NOMO-1 treated with DMSO at 0.1 percent for 48 hours (cell line): ENCODE data around the gene GLIPR1.
"Not testable (repeated sequence)": the region's sequence is repeated elsewhere in the genome, so short reads cannot be mapped to it uniquely, and the experiment has no call there.

ENCODE experiments used
- DNase-seq: peaks from one replicate; lab custom pipeline; 2025; ENCODE audit not compliant: unreplicated experiment; lab: John Stamatoyannopoulos, UW

Gene GLIPR1

DNA sequence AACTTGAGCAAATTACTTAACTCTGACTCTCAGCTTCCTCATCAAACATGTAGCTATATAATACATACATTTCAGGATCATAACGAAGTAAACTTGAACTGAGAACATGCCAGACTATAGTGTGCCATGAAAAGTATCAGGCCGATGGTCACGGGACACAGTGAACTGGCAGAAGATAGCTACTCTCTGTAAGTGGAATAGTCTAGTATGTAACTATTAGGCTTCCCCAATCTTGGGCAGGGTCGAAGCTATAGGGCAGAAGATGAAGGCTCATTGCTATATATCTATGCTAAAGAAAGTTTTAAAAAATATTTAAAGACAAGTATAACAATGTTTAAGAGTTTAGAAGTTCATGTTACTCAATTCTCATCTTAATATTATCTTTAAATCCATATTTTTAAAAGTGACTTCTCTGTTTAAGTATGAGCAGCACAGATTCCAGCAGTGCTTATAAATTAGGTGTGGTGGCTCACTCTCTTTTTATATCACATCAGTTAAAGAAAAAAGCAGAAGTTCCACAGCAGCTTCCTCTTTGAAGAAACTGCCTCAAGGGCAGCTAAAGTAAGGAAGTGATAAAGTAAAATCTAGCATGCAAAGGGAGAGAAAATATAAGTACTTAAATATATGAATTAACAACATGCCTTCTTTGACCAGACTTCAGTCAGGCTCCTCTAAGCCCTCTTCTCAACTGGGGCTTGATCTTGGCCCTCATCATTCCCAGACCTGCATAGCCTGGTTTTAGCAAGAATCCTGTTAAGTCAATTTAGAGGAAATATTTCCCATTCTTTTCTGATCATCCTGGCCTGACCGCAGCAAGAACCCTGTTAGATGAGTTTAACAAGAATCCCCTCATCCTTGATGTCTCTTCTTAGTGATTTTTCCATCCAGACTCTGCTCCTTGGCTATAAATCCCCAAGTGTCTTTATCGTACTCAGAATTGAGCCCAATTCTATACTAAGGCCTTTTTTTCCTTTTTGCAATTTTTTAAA lies 8.4 kb upstream of the GLIPR1 start:
- DNase-seq = peak; percentile 96

DNA sequence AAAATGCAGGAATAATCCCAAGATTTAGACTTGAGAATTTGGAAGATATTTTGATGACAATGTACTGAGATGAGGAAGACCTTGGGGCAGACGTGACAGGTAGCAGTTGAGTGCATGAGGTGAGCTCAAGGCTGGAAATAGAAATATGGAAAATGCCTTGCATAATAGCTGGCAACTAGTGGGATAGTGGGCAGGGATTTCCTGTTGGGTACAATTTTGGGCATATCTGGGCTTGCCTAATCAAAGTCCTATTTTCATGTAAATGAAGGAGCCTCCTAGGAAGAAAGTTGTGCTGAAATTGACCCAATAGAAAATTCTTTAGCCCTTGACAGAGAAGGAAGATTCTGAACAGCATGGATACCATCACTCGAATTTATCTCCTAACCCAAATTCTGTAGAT lies 6.4 kb upstream of the GLIPR1 start:
- DNase-seq = no peak

DNA sequence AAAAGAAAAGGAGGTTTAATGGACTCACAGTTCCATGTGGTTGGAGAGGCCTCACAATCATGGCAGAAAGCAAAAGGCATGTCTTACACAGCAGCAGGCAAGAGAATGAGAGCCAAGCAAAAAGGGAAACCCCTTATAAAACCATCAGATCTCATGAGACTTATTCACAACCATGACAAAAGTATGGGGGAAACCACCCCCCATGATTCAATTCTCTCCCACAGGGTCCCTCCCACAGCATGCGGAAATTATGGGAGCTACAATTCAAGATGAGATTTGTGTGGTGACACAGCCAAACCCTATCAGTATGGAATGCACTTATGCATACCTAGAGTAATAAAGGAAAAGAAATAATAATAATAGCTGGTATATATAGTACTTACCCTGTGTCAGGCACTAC lies 4.5 kb upstream of the GLIPR1 start:
- DNase-seq = no peak

DNA sequence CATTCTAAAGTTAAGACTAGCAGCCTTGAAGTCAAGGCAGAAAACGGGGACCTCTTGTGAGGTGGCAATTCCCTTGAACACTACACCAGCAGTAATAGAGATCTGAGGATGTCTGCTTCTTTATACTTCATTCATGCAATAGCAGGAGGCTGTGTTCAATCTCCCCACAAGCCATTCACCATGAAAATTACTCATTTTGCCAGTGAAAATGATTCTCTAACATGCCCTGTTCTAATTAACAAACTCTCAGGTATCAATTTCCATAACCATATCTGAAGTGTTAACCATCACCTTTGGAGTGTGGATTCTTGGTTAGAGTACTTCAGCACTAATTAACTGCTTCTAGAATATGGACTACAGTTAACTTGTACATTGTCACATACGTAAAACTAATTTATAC lies 3.4 kb upstream of the GLIPR1 start:
- DNase-seq = no peak

DNA sequence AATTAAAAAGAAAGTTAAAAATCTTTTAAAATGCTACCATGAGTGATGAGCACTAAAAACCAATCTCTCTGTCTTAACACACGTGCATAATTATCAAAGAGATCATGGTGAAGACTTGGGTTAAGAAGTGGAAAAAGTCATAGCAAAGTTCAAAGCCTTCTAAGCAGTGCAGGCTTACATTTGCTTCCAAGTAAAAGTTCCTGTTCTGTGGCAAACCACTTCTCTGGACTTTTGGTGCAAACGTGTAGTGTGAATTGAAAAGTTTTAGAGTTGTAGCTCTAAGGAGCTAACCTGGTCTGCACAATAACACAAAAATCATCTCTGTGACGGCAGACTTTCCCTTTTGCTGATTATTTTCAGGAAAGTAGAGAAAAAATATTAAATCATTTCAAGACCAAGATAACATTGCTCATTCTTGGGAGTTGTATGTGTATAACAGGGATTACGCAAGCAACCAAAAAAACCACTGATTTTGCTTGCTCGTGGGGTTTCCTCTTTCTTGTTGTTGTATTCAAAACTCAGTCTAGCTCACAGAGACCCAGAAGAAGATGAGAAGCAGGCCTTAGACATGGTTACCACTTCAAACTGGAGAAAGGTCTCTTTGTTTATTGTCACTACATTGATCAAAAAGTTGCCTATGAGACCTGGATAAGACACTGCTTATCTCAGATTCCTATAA lies 2.3 kb upstream of the GLIPR1 start:
- DNase-seq = peak; percentile 92

DNA sequence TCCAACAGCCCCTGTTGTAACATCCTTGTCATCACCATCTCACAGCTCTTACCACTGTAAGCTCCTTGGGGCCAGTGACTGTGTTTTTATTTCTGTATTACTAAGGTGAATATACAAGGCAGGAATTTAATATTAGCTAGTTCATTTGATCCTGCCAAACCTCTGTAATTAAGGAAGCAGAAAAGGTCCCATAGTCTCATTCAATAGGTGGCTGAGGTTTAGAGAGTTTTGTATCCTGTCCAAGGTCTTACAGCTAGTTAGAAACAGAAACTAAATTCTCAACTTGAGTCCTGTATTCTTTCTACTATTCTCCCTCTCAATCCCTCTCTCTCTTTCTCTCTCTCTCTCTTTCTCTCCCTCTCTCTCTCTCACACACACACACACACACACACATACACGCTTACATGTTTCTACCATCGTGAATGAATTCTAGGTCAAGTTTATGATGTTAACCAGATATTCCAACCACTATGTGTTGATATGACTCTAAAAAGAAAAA lies 543 bp upstream of the GLIPR1 start:
- peak; percentile 38 for DNase-seq

DNA sequence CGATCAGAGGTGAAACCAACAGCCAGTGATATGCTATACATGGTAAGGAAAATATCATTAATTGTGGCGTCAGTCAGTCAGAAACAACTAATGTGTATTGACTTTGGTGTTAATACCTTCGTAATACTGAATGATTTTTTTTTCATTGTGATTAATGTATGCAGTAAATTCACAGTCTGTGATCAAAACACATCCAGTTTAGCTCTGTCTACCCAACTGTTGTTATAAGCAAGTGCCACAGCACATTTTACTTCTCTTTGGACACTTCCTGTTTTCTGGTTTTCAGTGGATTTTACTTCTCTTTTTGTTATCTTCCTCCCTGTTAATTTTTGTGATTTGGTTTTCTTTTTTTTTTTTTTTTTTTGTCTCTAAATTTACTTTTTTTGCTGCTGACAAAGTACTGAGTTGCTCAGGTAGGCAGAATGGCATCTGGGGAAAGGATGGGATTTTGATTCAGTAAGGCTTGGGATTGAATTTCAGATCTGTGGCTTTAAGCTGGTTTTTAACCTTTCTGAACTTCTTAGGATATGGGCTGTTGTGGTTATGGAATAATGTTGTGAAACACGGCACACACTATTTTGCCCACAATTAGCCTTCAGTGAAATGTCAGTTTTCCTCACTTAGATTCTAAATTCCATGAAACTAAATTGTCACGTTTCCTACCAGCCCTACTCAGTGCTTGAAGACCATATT lies 604 bp downstream of the GLIPR1 start:
- DNase-seq = peak; percentile 78

DNA sequence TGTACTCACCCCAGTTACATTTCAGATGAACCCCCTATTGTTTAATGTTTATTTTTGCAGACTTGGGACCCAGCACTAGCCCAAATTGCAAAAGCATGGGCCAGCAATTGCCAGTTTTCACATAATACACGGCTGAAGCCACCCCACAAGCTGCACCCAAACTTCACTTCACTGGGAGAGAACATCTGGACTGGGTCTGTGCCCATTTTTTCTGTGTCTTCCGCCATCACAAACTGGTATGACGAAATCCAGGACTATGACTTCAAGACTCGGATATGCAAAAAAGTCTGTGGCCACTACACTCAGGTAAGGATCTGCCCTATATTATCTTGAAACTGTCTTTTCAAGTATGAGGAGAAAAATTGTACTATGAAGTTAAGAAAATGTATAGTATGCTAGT lies 1.2 kb downstream of the GLIPR1 start:
- peak; percentile 31 for DNase-seq

DNA sequence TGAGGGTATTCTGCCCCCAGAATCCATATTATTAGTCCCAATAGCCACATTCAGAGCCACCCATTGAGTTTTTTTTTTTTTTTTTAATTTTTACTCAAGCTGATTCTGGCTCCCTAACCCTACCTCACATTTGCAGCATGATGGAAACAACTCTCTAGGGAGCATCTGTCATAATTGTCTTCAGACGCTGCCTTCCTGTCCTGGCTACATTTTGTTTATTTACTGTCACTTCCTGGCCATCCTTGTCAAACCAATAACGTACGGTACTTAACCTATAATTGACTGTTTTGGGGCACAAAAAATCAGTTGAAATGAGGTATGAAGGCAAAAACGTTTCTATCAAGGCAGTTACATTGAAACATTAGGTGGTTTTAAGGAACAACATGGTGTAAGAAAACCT lies 2.1 kb downstream of the GLIPR1 start:
- DNase-seq = no peak

DNA sequence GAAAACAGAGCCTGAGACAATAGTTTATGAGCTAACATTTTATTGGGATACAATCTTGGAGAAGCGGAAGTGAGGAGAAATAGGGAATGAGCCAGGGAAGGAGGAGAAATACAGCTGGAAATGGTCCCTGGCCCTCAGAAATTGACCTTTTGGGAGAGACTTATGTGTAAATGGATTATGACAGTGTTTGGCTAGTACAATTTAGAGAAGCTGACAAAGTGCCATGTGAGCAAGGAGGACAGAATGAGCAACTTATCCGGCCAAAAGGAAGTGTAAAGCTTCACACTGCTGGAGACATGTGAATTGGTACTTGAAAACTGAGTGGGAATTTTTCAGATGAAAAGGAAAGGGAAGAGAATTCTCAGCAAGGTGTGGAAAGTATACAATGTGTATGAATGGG lies 2.9 kb downstream of the GLIPR1 start:
- peak; percentile 20 for DNase-seq

DNA sequence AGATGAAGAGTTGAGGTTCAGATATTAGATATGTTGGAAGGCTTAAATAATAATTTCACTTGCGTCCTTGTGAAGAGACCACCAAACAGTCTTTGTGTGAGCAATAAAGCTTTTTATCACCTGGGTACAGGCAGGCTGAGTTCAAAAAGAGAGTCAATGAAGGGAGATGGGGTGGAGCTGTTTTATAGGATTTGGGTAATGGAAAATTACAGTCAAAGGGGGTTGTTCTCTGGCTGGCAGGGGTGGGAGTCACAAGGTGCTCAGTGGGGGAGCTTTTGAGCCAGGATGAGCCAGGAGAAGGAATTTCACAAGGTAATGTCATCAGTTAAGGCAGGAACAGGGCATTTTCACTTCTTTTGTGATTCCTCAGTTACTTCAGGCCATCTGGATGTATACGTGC lies 3.9 kb downstream of the GLIPR1 start:
- not testable (repeated sequence) for DNase-seq

DNA sequence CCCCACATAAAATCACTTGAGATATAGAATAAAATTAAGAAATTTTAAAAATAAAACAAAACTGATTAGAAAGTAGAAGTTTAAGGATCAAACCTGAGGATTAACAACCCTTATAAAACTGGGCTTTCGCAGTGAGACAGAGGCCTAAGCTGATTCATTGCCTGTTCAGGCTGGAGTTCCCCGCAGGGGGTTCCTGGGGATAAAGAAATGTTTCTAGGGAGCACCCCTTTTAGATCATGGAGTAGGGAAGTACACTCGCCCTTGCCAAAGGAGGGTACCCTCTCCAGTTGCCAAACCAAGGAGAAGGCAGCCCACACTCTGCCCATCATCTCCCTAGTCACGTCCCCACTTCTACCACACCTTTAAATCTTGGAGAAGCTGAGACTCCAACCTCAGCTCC lies 6.8 kb downstream of the GLIPR1 start:
- no peak for DNase-seq

DNA sequence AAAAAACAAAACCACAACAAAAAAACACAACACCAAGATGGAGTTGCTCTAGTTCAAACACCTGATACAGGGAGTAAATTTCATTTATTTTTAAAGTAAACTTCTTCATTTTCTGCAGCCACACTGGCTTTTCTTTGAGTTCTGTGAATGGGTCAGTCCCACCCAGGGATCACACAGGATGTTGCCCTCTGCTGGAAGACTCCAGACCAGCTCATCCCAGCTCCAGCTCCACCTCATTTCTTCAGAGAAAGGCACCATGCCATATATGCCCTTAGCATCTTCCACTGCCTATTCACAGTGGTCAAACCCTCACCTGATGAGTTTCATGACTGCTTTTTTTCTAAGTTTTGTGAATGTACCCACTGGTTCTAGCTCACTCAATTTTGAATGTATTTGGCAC lies 8.0 kb downstream of the GLIPR1 start:
- peak; percentile 36 for DNase-seq

DNA sequence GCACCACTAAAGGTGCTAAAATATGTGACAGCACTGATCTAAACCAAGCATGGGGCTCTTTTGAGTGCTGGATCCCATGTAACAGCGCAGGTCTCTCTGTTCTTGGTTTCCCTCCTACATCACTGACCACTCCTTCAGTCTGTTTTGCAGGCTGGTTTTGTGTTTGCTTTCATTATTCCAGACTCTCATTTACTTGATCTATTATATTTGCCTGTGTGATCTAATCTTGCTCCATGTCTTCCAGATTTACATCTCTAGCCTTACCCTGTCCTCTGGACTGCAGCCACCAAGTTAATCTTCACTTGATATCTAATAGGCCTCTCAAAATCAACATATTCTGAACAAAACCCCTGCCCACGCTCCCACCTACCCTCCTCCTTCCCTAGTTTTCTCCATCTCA lies 8.6 kb downstream of the GLIPR1 start:
- DNase-seq = no peak

DNA sequence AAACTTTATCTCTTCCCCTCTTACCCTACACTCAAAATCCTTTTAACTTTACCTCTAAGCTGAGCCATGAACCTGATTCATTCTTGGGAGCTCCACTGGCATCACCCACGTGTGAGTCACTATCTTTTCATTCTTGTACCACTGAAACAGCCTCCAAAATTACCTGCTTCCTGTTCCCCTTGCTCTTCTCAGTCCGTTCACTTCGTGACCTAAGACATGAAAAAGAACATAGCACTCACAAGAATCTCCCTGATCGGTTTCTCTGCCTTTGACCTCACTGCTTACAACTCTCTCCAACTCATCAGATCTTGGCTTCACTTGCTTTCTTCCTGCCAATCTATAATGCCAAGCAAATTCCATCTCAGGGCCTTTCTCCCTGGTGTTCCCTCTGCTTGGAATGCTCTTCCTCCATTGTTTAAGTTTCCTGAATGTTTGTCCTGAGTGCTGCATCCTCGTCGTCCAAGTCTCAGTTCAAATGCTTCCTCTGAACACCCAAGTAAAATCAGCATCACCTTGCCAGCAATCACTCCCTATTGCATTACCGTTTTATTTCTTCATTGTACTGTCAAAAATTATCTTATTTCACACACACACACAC lies 9.2 kb downstream of the GLIPR1 start:
- DNase-seq = peak; percentile 37

DNA sequence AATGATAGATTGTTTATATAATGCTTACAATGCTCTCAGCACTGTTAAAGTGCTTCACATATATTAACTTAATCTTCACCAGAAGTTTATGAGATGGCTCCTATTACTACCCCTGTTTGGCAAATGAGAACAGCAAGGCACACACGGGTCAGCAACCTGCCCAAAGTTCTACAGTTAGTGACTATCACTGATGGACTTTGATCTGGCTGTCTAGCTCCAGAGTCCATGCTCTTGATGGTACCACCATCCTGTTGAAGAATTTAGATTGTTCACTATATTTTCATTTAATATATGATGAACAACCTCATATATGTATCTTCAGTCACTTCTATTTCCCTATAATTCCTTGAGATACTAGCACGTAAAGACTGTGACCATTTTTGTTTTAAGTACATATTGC lies 10.6 kb downstream of the GLIPR1 start:
- no peak for DNase-seq

DNA sequence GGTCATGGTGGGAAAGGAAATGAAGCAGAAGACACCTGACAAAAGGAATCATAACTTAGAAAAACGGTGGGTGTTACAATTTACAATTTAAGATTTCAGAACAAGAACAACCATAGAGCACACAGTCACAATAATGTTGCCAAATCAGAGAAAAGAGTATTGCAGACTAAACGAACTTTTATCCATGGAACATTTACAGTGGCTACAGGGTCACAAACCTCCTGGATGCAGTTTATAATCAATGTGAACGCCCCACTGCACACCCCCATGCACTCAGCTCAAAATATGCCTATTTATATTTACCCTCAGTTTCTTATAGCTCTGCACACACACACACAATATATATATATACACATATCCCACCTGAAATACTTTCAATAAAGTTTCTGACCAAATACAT lies 22.9 kb downstream of the GLIPR1 start:
- DNase-seq = no peak

DNA sequence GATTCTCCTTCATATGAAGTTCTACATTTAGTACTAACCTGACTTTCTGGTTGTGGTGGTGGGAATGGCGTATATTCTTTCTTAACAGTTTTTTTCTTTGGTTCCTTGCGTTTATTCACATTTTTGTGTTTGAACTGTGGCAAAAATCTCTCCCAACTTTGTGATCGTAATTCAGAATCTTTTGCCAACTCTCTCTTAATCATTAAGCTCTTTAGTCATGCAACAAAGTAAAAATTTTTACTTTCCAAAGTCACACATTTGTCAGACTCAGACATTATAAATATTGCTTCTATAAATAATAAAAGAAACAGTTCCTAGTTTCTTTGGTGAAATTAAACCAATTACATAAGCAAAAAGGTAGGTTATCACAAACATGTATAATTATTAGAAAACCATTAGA lies 23.3 kb downstream of the GLIPR1 start:
- no peak for DNase-seq

DNA sequence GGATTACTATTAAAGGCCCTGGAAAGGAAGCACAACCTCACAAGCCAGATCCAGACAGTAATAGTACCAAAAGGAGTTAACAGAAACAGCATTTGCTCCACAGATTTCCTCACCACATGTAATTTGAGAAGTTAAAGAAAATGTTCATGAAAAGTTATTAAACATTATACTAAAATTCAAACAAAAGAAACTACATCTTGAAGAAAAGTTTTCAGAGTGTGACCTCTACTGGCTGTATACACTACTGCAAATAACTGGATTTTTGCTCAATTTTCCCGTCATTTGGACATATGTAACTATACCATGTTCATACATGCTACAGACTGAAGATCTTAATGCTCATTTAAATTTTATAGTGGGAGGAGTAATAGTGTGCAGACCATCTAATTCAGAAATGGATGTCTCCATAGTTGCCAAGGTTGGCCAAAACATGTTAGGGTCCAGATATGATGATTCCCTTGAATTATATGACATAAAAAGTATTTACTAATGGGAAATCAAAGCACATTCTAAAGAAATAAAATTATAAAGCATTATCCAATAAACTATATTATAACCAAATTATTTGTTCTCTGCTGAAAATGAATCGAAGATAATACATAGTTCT lies 25.3 kb downstream of the GLIPR1 start:
- peak; percentile 35 for DNase-seq

DNA sequence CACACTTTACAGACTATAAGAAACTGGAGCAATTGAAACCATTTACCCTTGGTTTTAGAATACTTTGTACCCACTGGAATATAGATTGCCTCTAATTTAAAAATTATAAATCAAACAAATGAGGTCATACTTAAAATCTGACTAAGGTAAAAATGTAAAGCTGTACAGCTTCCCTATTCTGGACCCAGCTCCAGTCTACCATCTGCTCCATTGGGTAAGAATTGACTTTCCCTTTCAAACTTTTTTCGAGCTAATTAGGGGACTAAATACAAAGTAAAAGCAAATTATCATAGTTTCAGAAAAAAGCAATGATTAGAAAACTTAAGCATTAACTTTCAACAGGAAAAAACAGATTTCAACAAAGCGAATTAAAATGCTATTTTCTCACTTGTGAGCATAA lies 26.5 kb downstream of the GLIPR1 start:
- DNase-seq = no peak

DNA sequence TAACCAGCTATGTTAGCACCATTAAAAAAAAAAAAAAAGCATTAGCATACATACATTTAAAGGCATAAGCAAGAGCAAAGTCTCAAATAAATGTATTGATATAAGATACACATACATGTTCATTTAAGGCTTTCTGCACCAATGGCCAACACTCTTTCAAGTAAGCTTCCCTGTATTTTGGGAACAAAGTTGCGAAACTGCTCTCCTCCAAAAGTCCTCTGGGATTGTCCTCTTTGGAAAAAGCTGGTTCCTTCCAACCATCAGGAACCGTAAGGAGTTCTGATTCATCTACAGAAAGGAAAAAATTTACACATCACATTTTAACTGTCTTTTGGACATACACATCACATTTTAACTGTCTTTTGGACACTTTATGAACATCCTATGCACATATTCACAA lies 27.6 kb downstream of the GLIPR1 start:
- no peak for DNase-seq
